Sigmoid colon (tissue), 4 donors: ENCODE results near the gene C16orf96.

Experiments used
- EP300 ChIP-seq, 4 donors: sonication (generic); formaldehyde crosslinking; IDR thresholded peaks; one replicate each; pipeline ENCODE4 v1.6.1; 2017; ENCODE audit warnings: antibody characterized with exemption in 4 of 4
- POLR2AphosphoS5 ChIP-seq, 4 donors: sonication (generic); formaldehyde crosslinking; IDR thresholded peaks; one replicate each; pipeline ENCODE4 v1.6.1; 2017; ENCODE audit warnings: antibody characterized with exemption in 4 of 4
- TF ChIP-seq, protein P1 (sequence below), 4 experiments: fragments of 450-650 bp in 3 of 4; fragments of 200-600 bp in 1 of 4; IDR thresholded peaks; one replicate each; pipeline ENCODE4 v1.5.1; 2016 to 2019; ENCODE audit warnings: antibody characterized with exemption in 4 of 4, mild to moderate bottlenecking in 3 of 4, moderate library complexity in 2 of 4

GRCh38 chr16:4612474-4612931 lies 56.4 kb downstream of the C16orf96 start:
- TF ChIP-seq, protein P1, sequence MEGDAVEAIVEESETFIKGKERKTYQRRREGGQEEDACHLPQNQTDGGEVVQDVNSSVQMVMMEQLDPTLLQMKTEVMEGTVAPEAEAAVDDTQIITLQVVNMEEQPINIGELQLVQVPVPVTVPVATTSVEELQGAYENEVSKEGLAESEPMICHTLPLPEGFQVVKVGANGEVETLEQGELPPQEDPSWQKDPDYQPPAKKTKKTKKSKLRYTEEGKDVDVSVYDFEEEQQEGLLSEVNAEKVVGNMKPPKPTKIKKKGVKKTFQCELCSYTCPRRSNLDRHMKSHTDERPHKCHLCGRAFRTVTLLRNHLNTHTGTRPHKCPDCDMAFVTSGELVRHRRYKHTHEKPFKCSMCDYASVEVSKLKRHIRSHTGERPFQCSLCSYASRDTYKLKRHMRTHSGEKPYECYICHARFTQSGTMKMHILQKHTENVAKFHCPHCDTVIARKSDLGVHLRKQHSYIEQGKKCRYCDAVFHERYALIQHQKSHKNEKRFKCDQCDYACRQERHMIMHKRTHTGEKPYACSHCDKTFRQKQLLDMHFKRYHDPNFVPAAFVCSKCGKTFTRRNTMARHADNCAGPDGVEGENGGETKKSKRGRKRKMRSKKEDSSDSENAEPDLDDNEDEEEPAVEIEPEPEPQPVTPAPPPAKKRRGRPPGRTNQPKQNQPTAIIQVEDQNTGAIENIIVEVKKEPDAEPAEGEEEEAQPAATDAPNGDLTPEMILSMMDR (IDR thresholded peaks at IDR 0.05) = no peak
- TF ChIP-seq EP300 (IDR thresholded peaks at IDR 0.05) (no peak), POLR2AphosphoS5 (IDR thresholded peaks at IDR 0.05) (no peak)
